ENCODE data around the gene YJEFN3. TPM values are rescaled to one million over a fixed set of nuclear protein-coding genes. Genes with fewer than 3 reads are reported as not detected.

The YJEFN3 gene
- total and polyA plus RNA-seq, 4 experiments from 2014 or later = 0.25 to 18.7 (median 15.6) TPM; not detected in 1

- H3K27ac Mint-ChIP-seq = peak overlapping the region in 2 of 7 donors; percentile 15 to 73
- Histone ChIP-seq H3K36me3 (ENCODE audit: insufficient read depth, low read length) (peaks cover 64% of the 10 kb centered on the region), H3K4me1 (ENCODE audit: insufficient read depth, low read length) (no peaks in the 10 kb centered on the region), H3K27me3 (ENCODE audit: insufficient read depth, low read length) (no peaks in the 10 kb centered on the region), H3K4me3 (ENCODE audit: low read length in 2 of 2) (no peak overlapping the region), H3K27ac (ENCODE audit: low read depth, low read length) (no peak overlapping the region), H3K9me3 (ENCODE audit: control insufficient read depth in 1 of 2, low read length in 2 of 2) (no peaks in the 10 kb centered on the region)
- H3K4me3 Mint-ChIP-seq = no peak overlapping the region
- intact Hi-C loops (cut with micrococcal nuclease) = no loop called here
- H3K27me3 Mint-ChIP-seq = no peaks in the 10 kb centered on the region
- peaks cover 0 to 4% (median 0%) of the 10 kb centered on the region in 8 donors for H3K9me3 Mint-ChIP-seq
- peaks cover 36 to 65% of the 10 kb centered on the region in 2 donors for H3K36me3 Mint-ChIP-seq
- POLR2A ChIA-PET (ENCODE audit: partially characterized antibody) = interaction anchor here (1.1 kb wide), 1 partner anchor 10 kb away, joined by 3 read pairs; the partner anchor contains the start of gene TSSK6
- CTCF ChIA-PET (ENCODE audit: partially characterized antibody) = no interaction called here
- no peak for DNase-seq
- no peaks in the 10 kb centered on the region for H3K4me1 Mint-ChIP-seq
These were observed 23.7 kb upstream of the YJEFN3 start for GRCh38 chr19:19504754-19505668.

GRCh38 chr19:19505669-19506326 is 22.9 kb upstream of the YJEFN3 start:
- no peak for DNase-seq
- H3K9me3 Mint-ChIP-seq = peaks cover 0 to 5% (median 0%) of the 10 kb centered on the region in 8 donors
- no peak overlapping the region for H3K27ac Mint-ChIP-seq
- Histone ChIP-seq H3K4me3 (ENCODE audit: low read length in 2 of 2) (no peak overlapping the region), H3K27ac (ENCODE audit: low read depth, low read length) (no peak overlapping the region), H3K4me1 (ENCODE audit: insufficient read depth, low read length) (no peaks in the 10 kb centered on the region), H3K36me3 (ENCODE audit: insufficient read depth, low read length) (peaks cover 56% of the 10 kb centered on the region), H3K9me3 (ENCODE audit: control insufficient read depth in 1 of 2, low read length in 2 of 2) (no peaks in the 10 kb centered on the region), H3K27me3 (ENCODE audit: insufficient read depth, low read length) (no peaks in the 10 kb centered on the region)
- POLR2A ChIA-PET (ENCODE audit: partially characterized antibody) = no interaction called here
- no peak overlapping the region for H3K4me3 Mint-ChIP-seq
- no peaks in the 10 kb centered on the region for H3K4me1 Mint-ChIP-seq
- intact Hi-C loops (cut with micrococcal nuclease) = no loop called here
- CTCF ChIA-PET (ENCODE audit: partially characterized antibody) = no interaction called here
- no peaks in the 10 kb centered on the region for H3K27me3 Mint-ChIP-seq
- H3K36me3 Mint-ChIP-seq = peaks cover 36 to 58% of the 10 kb centered on the region in 2 donors

DNA sequence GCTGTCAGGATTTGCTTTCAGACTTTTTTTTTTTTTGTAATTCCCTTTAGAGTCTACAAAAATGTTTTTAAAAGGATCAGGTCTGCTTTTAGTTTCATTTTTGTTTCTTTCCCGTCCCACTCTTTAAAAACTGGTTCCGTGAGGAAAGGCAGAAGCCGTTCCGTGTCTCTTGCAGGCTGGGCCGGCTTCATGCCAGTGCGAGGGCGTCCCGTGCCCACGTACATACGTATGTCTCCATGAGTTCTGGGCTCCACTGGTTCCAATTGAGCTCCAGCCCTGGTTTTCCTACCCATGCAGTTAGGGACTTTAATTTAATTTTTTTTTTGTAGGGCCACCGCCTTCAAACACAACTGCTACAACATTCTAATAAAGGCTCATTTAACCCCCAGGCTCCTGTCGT is 22.1 kb upstream of the YJEFN3 start:
- no peak overlapping the region for H3K4me3 Mint-ChIP-seq
- no peaks in the 10 kb centered on the region for H3K27me3 ChIP-seq (ENCODE audit: insufficient read depth, low read length)
- peaks cover 48% of the 10 kb centered on the region for H3K36me3 ChIP-seq (ENCODE audit: insufficient read depth, low read length)
- intact Hi-C loops (cut with micrococcal nuclease) = no loop called here
- H3K36me3 Mint-ChIP-seq = peaks cover 34 to 53% of the 10 kb centered on the region in 2 donors
- H3K9me3 ChIP-seq (ENCODE audit: control insufficient read depth in 1 of 2, low read length in 2 of 2) = no peaks in the 10 kb centered on the region
- ChIA-PET CTCF (ENCODE audit: partially characterized antibody) (no interaction called here), POLR2A (ENCODE audit: partially characterized antibody) (interaction anchor here (1.2 kb wide), 1 partner anchor 9 kb away, joined by 5 read pairs; the partner anchor contains the start of genes NDUFA13 and TSSK6)
- H3K9me3 Mint-ChIP-seq = peaks cover 0 to 5% (median 0%) of the 10 kb centered on the region in 8 donors
- H3K27ac Mint-ChIP-seq = peak overlapping the region in 3 of 7 donors; percentile 57 to 74 (median 60)
- no peaks in the 10 kb centered on the region for H3K27me3 Mint-ChIP-seq
- no peak overlapping the region for H3K4me3 ChIP-seq (ENCODE audit: low read length in 2 of 2)
- no peaks in the 10 kb centered on the region for H3K4me1 Mint-ChIP-seq
- H3K4me1 ChIP-seq (ENCODE audit: insufficient read depth, low read length) = no peaks in the 10 kb centered on the region
- DNase-seq = no peak
- H3K27ac ChIP-seq (ENCODE audit: low read depth, low read length) = no peak overlapping the region

DNA sequence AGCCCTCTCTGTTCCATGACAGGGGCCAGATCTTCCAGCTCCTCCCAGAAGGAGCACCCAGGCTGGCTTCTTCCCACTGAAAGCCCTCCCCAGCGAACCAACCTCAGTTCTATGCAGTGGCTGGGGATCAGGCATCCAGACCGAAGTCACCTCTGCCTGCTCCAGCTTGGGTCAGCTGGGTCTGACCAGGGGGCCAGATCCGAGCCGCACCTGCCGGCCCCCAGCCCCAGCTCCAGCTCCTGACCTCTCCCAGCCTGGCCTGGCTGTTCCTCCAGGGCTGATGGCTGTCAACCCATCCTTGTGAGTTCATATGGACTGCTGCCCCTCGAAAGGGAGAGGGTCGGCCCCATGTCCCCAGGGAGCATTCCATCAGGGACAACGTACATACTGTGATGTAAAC is 21.4 kb upstream of the YJEFN3 start:
- Histone ChIP-seq H3K9me3 (ENCODE audit: control insufficient read depth in 1 of 2, low read length in 2 of 2) (no peaks in the 10 kb centered on the region), H3K27me3 (ENCODE audit: insufficient read depth, low read length) (no peaks in the 10 kb centered on the region), H3K27ac (ENCODE audit: low read depth, low read length) (no peak overlapping the region), H3K36me3 (ENCODE audit: insufficient read depth, low read length) (peaks cover 43% of the 10 kb centered on the region), H3K4me1 (ENCODE audit: insufficient read depth, low read length) (no peaks in the 10 kb centered on the region), H3K4me3 (ENCODE audit: low read length in 2 of 2) (no peak overlapping the region)
- no peak overlapping the region for H3K4me3 Mint-ChIP-seq
- no peak overlapping the region for H3K27ac Mint-ChIP-seq
- ChIA-PET CTCF (ENCODE audit: partially characterized antibody) (no interaction called here), POLR2A (ENCODE audit: partially characterized antibody) (interaction anchor here (1.1 to 1.2 kb wide), 2 partner anchors 9 to 122 kb away, joined by 3 to 5 read pairs; partner anchors contain the start of genes NDUFA13 and TSSK6)
- peaks cover 0 to 3% (median 0%) of the 10 kb centered on the region in 4 donors for H3K4me1 Mint-ChIP-seq
- DNase-seq = no peak
- peaks cover 33 to 45% of the 10 kb centered on the region in 2 donors for H3K36me3 Mint-ChIP-seq
- H3K27me3 Mint-ChIP-seq = no peaks in the 10 kb centered on the region
- H3K9me3 Mint-ChIP-seq = peaks cover 0 to 7% (median 0%) of the 10 kb centered on the region in 8 donors
- intact Hi-C loops (cut with micrococcal nuclease) = no loop called here

DNA sequence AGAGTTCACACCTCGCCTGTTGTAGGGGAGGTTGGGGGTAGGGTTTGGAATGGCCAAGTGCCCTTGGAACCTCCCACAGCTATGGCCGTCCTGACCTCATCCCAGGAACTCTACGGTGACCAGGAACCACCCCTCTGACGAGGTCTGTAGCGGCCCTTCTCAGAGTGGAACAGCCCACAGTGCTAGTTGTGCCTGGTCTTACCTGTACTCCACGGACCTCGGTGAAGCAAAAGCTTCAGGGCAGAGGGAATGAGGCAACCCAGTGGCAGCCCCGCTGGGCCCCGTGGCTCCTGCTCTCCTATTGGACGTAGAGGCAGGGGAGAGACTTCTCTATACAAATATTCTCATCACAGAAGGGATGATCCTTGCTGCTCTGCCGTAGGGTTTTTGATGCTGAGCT is 20.5 kb upstream of the YJEFN3 start:
- intact Hi-C loops (cut with micrococcal nuclease) = no loop called here
- Histone ChIP-seq H3K9me3 (ENCODE audit: control insufficient read depth in 1 of 2, low read length in 2 of 2) (no peaks in the 10 kb centered on the region), H3K27me3 (ENCODE audit: insufficient read depth, low read length) (no peaks in the 10 kb centered on the region), H3K27ac (ENCODE audit: low read depth, low read length) (no peak overlapping the region), H3K36me3 (ENCODE audit: insufficient read depth, low read length) (peaks cover 34% of the 10 kb centered on the region), H3K4me3 (ENCODE audit: low read length in 2 of 2) (no peak overlapping the region), H3K4me1 (ENCODE audit: insufficient read depth, low read length) (no peaks in the 10 kb centered on the region)
- peak overlapping the region in 2 of 7 donors; percentile 18 to 50 for H3K27ac Mint-ChIP-seq
- H3K9me3 Mint-ChIP-seq = peaks cover 0 to 6% (median 0%) of the 10 kb centered on the region in 8 donors
- ChIA-PET CTCF (ENCODE audit: partially characterized antibody) (interaction anchor here (0.6 kb wide), 1 partner anchor 18 kb away, joined by 3 read pairs; no protein-coding TSS in a partner anchor), POLR2A (ENCODE audit: partially characterized antibody) (interaction anchor here (1.1 kb wide), 1 partner anchor 123 kb away, joined by 3 read pairs; no protein-coding TSS in a partner anchor)
- peaks cover 24 to 36% of the 10 kb centered on the region in 2 donors for H3K36me3 Mint-ChIP-seq
- no peak overlapping the region for H3K4me3 Mint-ChIP-seq
- H3K4me1 Mint-ChIP-seq = peaks cover 0 to 3% (median 0%) of the 10 kb centered on the region in 4 donors
- no peak for DNase-seq
- H3K27me3 Mint-ChIP-seq = no peaks in the 10 kb centered on the region

DNA sequence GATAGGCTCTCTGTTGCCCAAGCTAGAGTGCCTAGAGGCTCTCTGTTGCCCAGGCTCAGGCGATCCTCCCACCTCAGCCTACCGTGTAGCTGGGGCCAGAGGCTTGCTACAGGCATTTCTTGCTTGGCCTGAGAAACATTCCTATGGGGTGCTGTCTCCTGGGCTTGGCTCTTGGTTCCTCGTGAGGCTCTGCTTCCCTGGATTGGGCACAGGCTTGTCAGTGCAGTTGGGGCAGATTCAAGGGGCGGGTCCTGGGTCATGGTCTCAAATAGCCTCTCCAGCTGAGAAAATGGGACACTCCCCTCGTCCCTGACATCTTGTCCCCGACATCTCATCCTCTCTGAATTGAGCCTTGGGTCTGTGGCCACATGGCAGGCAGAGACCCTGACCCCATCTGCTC is 18.3 kb upstream of the YJEFN3 start:
- no peaks in the 10 kb centered on the region for H3K27me3 ChIP-seq (ENCODE audit: insufficient read depth, low read length)
- Mint-ChIP-seq H3K9me3 (peaks cover 0 to 6% (median 0%) of the 10 kb centered on the region in 8 donors), H3K27ac (peak overlapping the region in 4 of 7 donors; percentile 44 to 70 (median 70)), H3K27me3 (no peaks in the 10 kb centered on the region), H3K36me3 (peaks cover 12 to 18% of the 10 kb centered on the region in 2 donors), H3K4me3 (no peak overlapping the region), H3K4me1 (peaks cover 0 to 3% (median under 1%) of the 10 kb centered on the region in 4 donors)
- intact Hi-C loops (cut with micrococcal nuclease) = no loop called here
- H3K4me1 ChIP-seq (ENCODE audit: insufficient read depth, low read length) = peaks cover 9% of the 10 kb centered on the region
- ChIA-PET POLR2A (ENCODE audit: partially characterized antibody) (interaction anchor here (1.1 to 1.5 kb wide), 2 partner anchors 18 to 146 kb away, joined by 3 read pairs; no protein-coding TSS in a partner anchor), CTCF (ENCODE audit: partially characterized antibody) (interaction anchor here (1.8 kb wide), 1 partner anchor 20 kb away, joined by 6 read pairs; no protein-coding TSS in a partner anchor)
- H3K36me3 ChIP-seq (ENCODE audit: insufficient read depth, low read length) = peaks cover 12% of the 10 kb centered on the region
- no peak overlapping the region for H3K4me3 ChIP-seq (ENCODE audit: low read length in 2 of 2)
- no peak overlapping the region for H3K27ac ChIP-seq (ENCODE audit: low read depth, low read length)
- no peak for DNase-seq
- no peaks in the 10 kb centered on the region for H3K9me3 ChIP-seq (ENCODE audit: control insufficient read depth in 1 of 2, low read length in 2 of 2)
